Activated CD4-positive, alpha-beta T cell treated with anti-CD3 and anti-CD28 coated beads, Interleukin-2, amount 10 ng/mL, durations not matched to agents 7 days and 5 days (primary cell): Measurements from ENCODE around the gene CHST9. TPM values are rescaled to one million over a fixed set of nuclear protein-coding genes. Genes with fewer than 3 reads are reported as not detected.
"Not testable (repeated sequence)": the region's sequence is repeated elsewhere in the genome, so short reads cannot be mapped to it uniquely, and the experiment has no call there.

ENCODE experiments used
- CTCF ChIA-PET: fragments of 350-600 bp; sonication (Branson Sonifier 250); formaldehyde crosslinking; loops from one replicate; lab custom pipeline; 2021; ENCODE audit warnings: antibody characterized with exemption; lab: Charles Lee
- POLR2A ChIA-PET: fragments of 350-600 bp; sonication (Branson Sonifier 250); formaldehyde crosslinking; loops from one replicate; lab custom pipeline; 2021; ENCODE audit warnings: antibody characterized with exemption; lab: Charles Lee
- DNase-seq: peaks from one replicate; pipeline ENCODE4 v3.0.0-alpha.2; 2020
- H3K27ac Mint-ChIP-seq: one replicate; pipeline ENCODE4 v1.8.0; 2021; ENCODE audit warnings: mild to moderate bottlenecking, moderate library complexity, mixed read lengths
- H3K27me3 Mint-ChIP-seq: one replicate; pipeline ENCODE4 v1.8.0; 2021; ENCODE audit warnings: mixed read lengths
- H3K36me3 Mint-ChIP-seq: one replicate; pipeline ENCODE4 v1.8.0; 2021; ENCODE audit warnings: low read depth, mixed read lengths
- H3K4me1 Mint-ChIP-seq: one replicate; pipeline ENCODE4 v1.8.0; 2021; ENCODE audit warnings: mixed read lengths
- H3K4me3 Mint-ChIP-seq: one replicate; pipeline ENCODE4 v1.8.0; 2021; ENCODE audit warnings: mild to moderate bottlenecking, moderate library complexity, mixed read lengths
- H3K9me3 Mint-ChIP-seq: one replicate; pipeline ENCODE4 v1.8.0; 2021; ENCODE audit warnings: mixed read lengths
- total RNA-seq, 2 experiments: library from RNA; stranded (reverse); gene quantifications; one replicate each; pipeline ENCODE4 v1.2.3, GENCODE V29; 2021

Gene CHST9
- total RNA-seq, 2 experiments from 2014 or later: not detected

- Mint-ChIP-seq H3K36me3 (no peaks in the 10 kb centered on the region), H3K4me1 (no peaks in the 10 kb centered on the region), H3K27me3 (no peaks in the 10 kb centered on the region), H3K9me3 (no peaks in the 10 kb centered on the region), H3K27ac (no peak overlapping the region), H3K4me3 (no peak overlapping the region)
- POLR2A ChIA-PET: no interaction called here
- CTCF ChIA-PET: no interaction called here
- DNase-seq: no peak
Observed at GRCh38 chr18:27005589-27005988, 179.5 kb downstream of the CHST9 start.

- Mint-ChIP-seq H3K36me3 (no peaks in the 10 kb centered on the region), H3K4me1 (no peaks in the 10 kb centered on the region), H3K27me3 (no peaks in the 10 kb centered on the region), H3K4me3 (no peak overlapping the region), H3K9me3 (no peaks in the 10 kb centered on the region), H3K27ac (no peak overlapping the region)
- no peak for DNase-seq
- POLR2A ChIA-PET: no interaction called here
- CTCF ChIA-PET: no interaction called here
Observed at GRCh38 chr18:27004056-27004829, 180.9 kb downstream of the CHST9 start.

- ChIA-PET POLR2A (no interaction called here), CTCF (no interaction called here)
- H3K36me3 Mint-ChIP-seq: no peaks in the 10 kb centered on the region
- H3K9me3 Mint-ChIP-seq: no peaks in the 10 kb centered on the region
- H3K27ac Mint-ChIP-seq: no peak overlapping the region
- no peak for DNase-seq
- H3K4me3 Mint-ChIP-seq: no peak overlapping the region
- H3K4me1 Mint-ChIP-seq: no peaks in the 10 kb centered on the region
- no peaks in the 10 kb centered on the region for H3K27me3 Mint-ChIP-seq
Observed at GRCh38 chr18:26999797-27000196, 185.3 kb downstream of the CHST9 start.

GRCh38 chr18:26993568-26993967 is 191.5 kb downstream of the CHST9 start:
- CTCF ChIA-PET: no interaction called here
- Mint-ChIP-seq H3K27me3 (no peaks in the 10 kb centered on the region), H3K4me3 (no peak overlapping the region), H3K36me3 (no peaks in the 10 kb centered on the region), H3K4me1 (no peaks in the 10 kb centered on the region), H3K9me3 (peaks cover 1% of the 10 kb centered on the region), H3K27ac (no peak overlapping the region)
- DNase-seq: no peak
- POLR2A ChIA-PET: no interaction called here

- Mint-ChIP-seq H3K4me1 (no peaks in the 10 kb centered on the region), H3K27ac (no peak overlapping the region), H3K9me3 (peaks cover 1% of the 10 kb centered on the region), H3K27me3 (no peaks in the 10 kb centered on the region), H3K4me3 (no peak overlapping the region), H3K36me3 (no peaks in the 10 kb centered on the region)
- ChIA-PET CTCF (no interaction called here), POLR2A (no interaction called here)
- no peak for DNase-seq
Observed at GRCh38 chr18:26992926-26993325, 192.2 kb downstream of the CHST9 start.

DNA sequence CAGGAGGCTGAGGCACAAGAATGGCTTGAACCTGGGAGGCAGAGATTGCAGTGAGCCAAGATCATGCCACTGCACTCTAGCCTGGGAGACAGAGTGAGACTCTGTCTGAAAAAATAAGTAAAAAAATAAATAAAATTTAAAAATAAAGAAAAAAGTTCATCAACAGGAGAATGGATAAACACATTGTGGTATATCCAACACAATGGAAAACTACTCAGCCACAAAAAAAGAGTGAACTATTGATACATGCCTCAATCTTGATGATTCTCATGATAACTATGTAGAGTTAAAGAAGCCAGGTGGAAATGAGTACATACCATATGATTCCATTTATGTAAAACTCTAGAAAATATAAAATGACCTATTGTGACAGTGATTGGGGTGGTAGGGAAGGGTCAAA is 195.3 kb downstream of the CHST9 start:
- no peaks in the 10 kb centered on the region for H3K27me3 Mint-ChIP-seq
- H3K27ac Mint-ChIP-seq: no peak overlapping the region
- no peak for DNase-seq
- peaks cover 1% of the 10 kb centered on the region for H3K9me3 Mint-ChIP-seq
- POLR2A ChIA-PET: no interaction called here
- H3K36me3 Mint-ChIP-seq: no peaks in the 10 kb centered on the region
- H3K4me3 Mint-ChIP-seq: no peak overlapping the region
- CTCF ChIA-PET: no interaction called here
- H3K4me1 Mint-ChIP-seq: no peaks in the 10 kb centered on the region

GRCh38 chr18:26981360-26982082 is 203.6 kb downstream of the CHST9 start:
- H3K27ac Mint-ChIP-seq: no peak overlapping the region
- no peaks in the 10 kb centered on the region for H3K4me1 Mint-ChIP-seq
- no peak for DNase-seq
- ChIA-PET CTCF (no interaction called here), POLR2A (no interaction called here)
- no peaks in the 10 kb centered on the region for H3K36me3 Mint-ChIP-seq
- no peaks in the 10 kb centered on the region for H3K9me3 Mint-ChIP-seq
- H3K27me3 Mint-ChIP-seq: no peaks in the 10 kb centered on the region
- H3K4me3 Mint-ChIP-seq: no peak overlapping the region

DNA sequence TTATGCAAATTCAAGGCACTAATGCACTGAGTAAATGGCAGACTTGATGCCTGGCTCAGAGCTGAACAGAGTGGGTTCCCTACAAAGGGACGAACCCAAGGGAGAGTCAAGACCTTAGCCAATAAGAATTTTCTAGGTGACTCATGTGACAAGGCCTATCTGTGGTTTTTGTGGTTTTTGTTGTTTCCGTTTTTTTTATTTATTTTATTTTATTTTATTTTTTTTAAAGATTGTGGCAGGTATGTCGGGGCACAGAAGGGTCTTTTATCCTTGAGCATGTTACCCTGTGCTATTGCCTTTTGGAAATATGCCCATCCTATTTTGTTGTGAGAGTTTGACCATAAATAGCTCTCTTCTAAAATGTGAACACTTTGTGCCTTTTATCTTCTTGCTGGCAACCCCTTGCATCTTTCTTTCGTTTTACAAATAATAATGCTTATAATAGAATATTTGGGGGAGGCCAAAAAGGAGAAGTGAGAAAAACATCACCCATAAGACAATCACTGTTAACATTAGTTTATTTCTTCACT is 206.2 kb downstream of the CHST9 start:
- no peaks in the 10 kb centered on the region for H3K4me1 Mint-ChIP-seq
- no peak overlapping the region for H3K27ac Mint-ChIP-seq
- no peaks in the 10 kb centered on the region for H3K27me3 Mint-ChIP-seq
- H3K36me3 Mint-ChIP-seq: no peaks in the 10 kb centered on the region
- no peak overlapping the region for H3K4me3 Mint-ChIP-seq
- ChIA-PET POLR2A (no interaction called here), CTCF (no interaction called here)
- DNase-seq: no peak
- H3K9me3 Mint-ChIP-seq: no peaks in the 10 kb centered on the region

DNA sequence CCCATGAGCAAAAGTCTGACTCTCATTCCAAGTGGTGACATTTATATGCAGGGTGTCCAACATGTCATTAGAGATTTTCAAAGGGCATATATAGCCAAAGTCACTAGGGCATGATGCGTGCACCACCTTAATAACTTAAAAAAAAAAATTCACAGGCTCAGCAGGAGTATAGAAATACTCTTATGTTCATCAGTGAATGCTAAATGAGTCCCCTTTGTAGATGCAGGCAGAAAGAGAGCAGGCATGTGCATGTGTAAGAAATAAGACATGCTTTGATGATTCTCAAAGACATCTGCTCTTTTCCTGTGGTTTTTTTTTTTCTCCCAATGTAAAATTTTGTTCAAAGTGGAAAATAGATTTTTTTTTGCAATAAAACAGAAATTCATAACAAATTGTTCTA is 207.3 kb downstream of the CHST9 start:
- H3K27me3 Mint-ChIP-seq: no peaks in the 10 kb centered on the region
- no peak overlapping the region for H3K4me3 Mint-ChIP-seq
- no peaks in the 10 kb centered on the region for H3K4me1 Mint-ChIP-seq
- no peak overlapping the region for H3K27ac Mint-ChIP-seq
- POLR2A ChIA-PET: no interaction called here
- no peaks in the 10 kb centered on the region for H3K36me3 Mint-ChIP-seq
- no peaks in the 10 kb centered on the region for H3K9me3 Mint-ChIP-seq
- no peak for DNase-seq
- CTCF ChIA-PET: no interaction called here

- H3K9me3 Mint-ChIP-seq: peaks cover 5% of the 10 kb centered on the region
- no peak overlapping the region for H3K27ac Mint-ChIP-seq
- no peak overlapping the region for H3K4me3 Mint-ChIP-seq
- no peaks in the 10 kb centered on the region for H3K36me3 Mint-ChIP-seq
- no peak for DNase-seq
- ChIA-PET CTCF (no interaction called here), POLR2A (no interaction called here)
- no peaks in the 10 kb centered on the region for H3K27me3 Mint-ChIP-seq
- H3K4me1 Mint-ChIP-seq: no peaks in the 10 kb centered on the region
Observed at GRCh38 chr18:26976206-26976605, 208.9 kb downstream of the CHST9 start.

GRCh38 chr18:26972549-26972948 is 212.6 kb downstream of the CHST9 start:
- POLR2A ChIA-PET, DNase-seq, H3K4me1 Mint-ChIP-seq, H3K27ac Mint-ChIP-seq, H3K9me3 Mint-ChIP-seq, H3K27me3 Mint-ChIP-seq, H3K4me3 Mint-ChIP-seq, CTCF ChIA-PET, H3K36me3 Mint-ChIP-seq: not testable (repeated sequence)

DNA sequence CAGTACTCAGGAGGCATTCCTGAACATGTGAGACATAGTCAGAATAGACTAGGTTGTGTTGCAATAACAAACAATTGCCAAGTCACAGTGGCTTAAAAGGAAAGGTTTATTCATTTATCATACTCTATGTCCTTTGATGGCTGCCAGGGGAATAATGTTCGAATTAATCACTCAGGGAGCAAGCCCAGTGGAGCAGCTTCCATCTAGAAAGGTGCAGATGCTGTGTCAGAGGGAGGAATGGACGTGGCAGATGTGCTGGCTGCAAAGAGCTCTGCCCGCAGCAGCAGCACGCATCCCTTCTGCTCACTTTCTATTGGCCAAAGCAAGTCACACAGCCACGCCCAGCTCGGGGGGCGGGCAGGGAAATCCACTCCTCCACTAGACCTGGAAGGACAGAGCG is 213.7 kb downstream of the CHST9 start:
- H3K27ac Mint-ChIP-seq: no peak overlapping the region
- H3K4me1 Mint-ChIP-seq: no peaks in the 10 kb centered on the region
- no peak overlapping the region for H3K4me3 Mint-ChIP-seq
- CTCF ChIA-PET: no interaction called here
- DNase-seq: no peak
- no peaks in the 10 kb centered on the region for H3K36me3 Mint-ChIP-seq
- peaks cover 5% of the 10 kb centered on the region for H3K9me3 Mint-ChIP-seq
- POLR2A ChIA-PET: no interaction called here
- no peaks in the 10 kb centered on the region for H3K27me3 Mint-ChIP-seq

DNA sequence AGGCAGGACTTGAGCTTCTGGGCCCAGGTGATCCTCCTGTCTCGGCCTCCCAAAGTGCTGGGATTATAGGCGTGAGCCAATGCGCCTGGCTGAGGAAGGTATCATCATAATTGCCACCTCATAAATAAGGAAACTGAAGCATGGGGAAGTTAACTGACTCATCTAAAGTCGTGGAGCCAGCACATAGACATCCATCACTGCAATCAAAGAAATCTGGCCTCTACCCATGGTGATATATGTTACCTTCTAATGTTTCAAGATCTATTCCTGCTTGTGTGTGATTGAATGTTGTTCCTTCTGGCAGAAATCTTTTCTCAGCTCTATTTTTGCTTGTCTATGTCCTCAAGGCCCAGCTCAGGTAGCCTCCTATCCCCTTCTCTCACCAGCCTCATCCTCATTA is 214.5 kb downstream of the CHST9 start:
- Mint-ChIP-seq H3K4me3 (no peak overlapping the region), H3K4me1 (no peaks in the 10 kb centered on the region), H3K36me3 (no peaks in the 10 kb centered on the region), H3K27ac (no peak overlapping the region), H3K27me3 (no peaks in the 10 kb centered on the region), H3K9me3 (peaks cover 5% of the 10 kb centered on the region)
- ChIA-PET CTCF (no interaction called here), POLR2A (no interaction called here)
- no peak for DNase-seq
